ENCODE results near the gene MECP2. TPM values are rescaled to one million over a fixed set of nuclear protein-coding genes. Genes with fewer than 3 reads are reported as not detected.

MECP2 gene
- total and polyA plus RNA-seq, 2 of the 13 experiments (the other 11 are each of a cell fraction or from before 2014, with no cell fraction given), result 7.9 to 18.1 TPM

- TF ChIP-seq ZNF407 (CRISPR knock-in tag; IDR thresholded peaks at IDR 0.05; ENCODE audit: not compliant biosample characterization) (no peak), ZNF101 (CRISPR knock-in tag; IDR thresholded peaks at IDR 0.05; ENCODE audit: borderline replicate concordance, low read depth) (no peak), REL (CRISPR knock-in tag; conservative IDR thresholded peaks at IDR 0.05) (no peak), TEAD2 (CRISPR knock-in tag; IDR thresholded peaks at IDR 0.05) (no peak), CENPT (CRISPR knock-in tag; IDR thresholded peaks at IDR 0.05; ENCODE audit: low read depth) (no peak)
These were observed 42.7 kb upstream of the MECP2 start (continued) for GRCh38 chrX:154140206-154140605.
